ENCODE data around the gene MYO7B.

The MYO7B gene

DNA sequence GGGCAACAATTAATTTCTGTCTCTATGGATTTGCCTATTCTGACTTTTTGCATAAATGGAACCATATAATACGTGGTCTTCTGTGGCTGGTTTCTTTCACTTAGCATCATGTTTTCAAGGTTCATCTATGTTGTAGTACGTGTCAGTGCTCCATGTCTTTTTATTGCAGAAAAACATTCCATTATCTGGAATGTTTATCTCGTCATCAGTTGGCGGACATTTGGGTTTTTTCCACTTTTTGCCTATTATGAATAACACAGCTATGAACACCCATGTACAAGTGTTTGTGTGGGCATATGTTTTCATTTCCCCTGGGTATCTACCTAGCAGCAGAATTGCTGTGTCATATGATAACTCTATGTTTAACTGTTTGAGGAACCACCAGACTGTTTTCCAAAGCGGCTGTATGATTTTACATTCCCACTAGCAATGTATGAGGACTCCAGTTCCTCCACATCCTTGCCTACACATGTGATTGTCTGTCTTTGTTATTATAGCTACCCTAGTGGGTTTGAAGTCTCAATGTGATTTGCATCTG is 49.9 kb downstream of the MYO7B start:
- no peak overlapping the region for H3K4me3 ChIP-seq (ENCODE audit: low read depth, low read length)
- no peak for DNase-seq (ENCODE audit: low read depth)
- TF ChIP-seq, protein P1, sequence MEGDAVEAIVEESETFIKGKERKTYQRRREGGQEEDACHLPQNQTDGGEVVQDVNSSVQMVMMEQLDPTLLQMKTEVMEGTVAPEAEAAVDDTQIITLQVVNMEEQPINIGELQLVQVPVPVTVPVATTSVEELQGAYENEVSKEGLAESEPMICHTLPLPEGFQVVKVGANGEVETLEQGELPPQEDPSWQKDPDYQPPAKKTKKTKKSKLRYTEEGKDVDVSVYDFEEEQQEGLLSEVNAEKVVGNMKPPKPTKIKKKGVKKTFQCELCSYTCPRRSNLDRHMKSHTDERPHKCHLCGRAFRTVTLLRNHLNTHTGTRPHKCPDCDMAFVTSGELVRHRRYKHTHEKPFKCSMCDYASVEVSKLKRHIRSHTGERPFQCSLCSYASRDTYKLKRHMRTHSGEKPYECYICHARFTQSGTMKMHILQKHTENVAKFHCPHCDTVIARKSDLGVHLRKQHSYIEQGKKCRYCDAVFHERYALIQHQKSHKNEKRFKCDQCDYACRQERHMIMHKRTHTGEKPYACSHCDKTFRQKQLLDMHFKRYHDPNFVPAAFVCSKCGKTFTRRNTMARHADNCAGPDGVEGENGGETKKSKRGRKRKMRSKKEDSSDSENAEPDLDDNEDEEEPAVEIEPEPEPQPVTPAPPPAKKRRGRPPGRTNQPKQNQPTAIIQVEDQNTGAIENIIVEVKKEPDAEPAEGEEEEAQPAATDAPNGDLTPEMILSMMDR (IDR thresholded peaks at IDR 0.05; ENCODE audit: control insufficient read depth, extremely low read depth, insufficient read depth): no peak

DNA sequence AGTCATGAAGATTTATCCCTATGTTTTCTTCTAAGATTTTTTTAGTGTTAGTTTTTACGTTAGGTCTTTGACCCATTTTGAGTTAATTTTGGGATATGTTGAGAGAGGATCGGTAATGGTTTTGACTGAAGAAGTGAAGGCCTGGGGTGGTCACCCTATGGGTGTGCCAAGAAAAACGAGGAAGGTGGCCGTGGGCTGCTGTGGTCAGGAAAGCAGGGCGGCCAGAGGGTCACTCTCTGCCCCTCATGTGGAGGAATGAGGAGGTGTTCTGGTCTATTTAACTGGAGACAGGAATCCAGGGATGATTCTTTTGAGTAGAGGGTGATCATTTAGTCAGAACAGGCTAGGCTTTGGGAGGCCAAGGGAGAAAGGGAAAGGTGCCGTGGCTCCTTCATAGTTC is 50.7 kb downstream of the MYO7B start:
- no peak overlapping the region for H3K4me3 ChIP-seq (ENCODE audit: low read depth, low read length)
- TF ChIP-seq, protein P1 (IDR thresholded peaks at IDR 0.05; ENCODE audit: control insufficient read depth, extremely low read depth, insufficient read depth): no peak
- DNase-seq (ENCODE audit: low read depth): no peak

DNA sequence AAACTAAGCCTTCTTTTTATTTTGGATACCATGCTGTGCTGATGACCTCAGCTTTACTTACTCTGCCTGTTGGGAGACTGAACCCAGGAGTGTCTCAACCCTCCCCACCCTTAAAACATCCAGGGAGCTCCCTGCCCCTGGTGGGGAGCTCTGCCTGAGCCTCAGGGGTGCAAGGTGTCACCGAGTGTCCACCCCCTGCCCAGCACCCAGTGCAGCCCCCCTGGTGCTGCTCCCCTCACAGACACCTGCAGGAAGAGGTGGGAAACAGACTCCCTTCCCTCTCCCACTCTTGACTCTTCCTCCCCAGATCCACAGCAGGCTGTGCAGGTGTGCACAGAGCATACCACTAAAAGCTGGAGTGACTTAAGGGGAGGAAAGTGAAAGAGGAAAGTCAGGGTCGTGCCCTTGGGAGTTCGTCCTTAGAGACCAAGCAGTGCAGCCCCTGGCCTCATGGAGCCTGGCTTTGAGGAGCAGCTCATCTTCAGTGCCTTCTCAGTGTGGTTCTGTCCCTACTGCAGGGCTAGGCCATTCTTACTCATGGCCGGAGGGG is 51.3 kb downstream of the MYO7B start:
- no peak for DNase-seq (ENCODE audit: low read depth)
- TF ChIP-seq, protein P1 (IDR thresholded peaks at IDR 0.05; ENCODE audit: control insufficient read depth, extremely low read depth, insufficient read depth): no peak
- no peak overlapping the region for H3K4me3 ChIP-seq (ENCODE audit: low read depth, low read length)

DNA sequence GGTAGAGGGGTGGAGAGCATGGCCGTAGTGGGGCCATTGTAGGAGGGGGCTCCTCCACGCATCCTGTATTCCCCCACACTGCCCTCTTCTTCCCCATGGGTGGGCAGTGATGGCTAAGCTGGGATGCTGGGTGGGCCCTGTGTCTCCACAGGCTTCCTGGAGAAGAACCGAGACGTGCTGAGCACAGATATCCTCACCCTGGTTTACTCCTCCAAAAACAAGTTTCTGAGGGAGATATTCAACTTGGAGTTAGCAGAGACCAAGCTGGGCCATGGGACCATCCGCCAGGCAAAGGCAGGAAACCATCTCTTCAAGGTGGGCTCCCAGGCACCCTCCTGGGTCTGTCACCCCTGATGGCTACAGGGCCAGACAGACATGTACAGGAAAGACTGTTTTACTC is 52.8 kb downstream of the MYO7B start:
- DNase-seq (ENCODE audit: low read depth): no peak
- H3K4me3 ChIP-seq (ENCODE audit: low read depth, low read length): no peak overlapping the region
- TF ChIP-seq, protein P1 (IDR thresholded peaks at IDR 0.05; ENCODE audit: control insufficient read depth, extremely low read depth, insufficient read depth): no peak

DNA sequence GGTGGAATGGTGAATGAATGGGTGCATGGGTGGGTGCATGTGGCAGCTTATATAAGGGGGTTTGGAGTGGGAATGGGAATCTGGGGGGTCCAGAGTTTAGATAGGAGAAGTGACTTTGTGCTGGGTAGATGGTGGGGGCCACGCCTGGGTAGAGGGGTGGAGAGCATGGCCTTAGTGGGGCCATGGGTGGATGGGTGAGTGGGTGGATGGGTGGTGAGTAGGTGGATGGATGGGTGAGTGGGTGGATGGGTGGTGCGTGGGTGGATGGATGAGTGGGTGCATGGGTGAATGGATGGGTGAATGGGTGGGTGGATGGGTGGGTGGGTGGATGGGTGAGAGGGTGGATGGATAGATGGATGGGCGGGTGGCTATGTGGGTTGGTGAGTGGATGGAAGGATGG is 53.9 kb downstream of the MYO7B start:
- no peak for DNase-seq (ENCODE audit: low read depth)
- TF ChIP-seq, protein P1 (IDR thresholded peaks at IDR 0.05; ENCODE audit: control insufficient read depth, extremely low read depth, insufficient read depth): no peak
- no peak overlapping the region for H3K4me3 ChIP-seq (ENCODE audit: low read depth, low read length)

DNA sequence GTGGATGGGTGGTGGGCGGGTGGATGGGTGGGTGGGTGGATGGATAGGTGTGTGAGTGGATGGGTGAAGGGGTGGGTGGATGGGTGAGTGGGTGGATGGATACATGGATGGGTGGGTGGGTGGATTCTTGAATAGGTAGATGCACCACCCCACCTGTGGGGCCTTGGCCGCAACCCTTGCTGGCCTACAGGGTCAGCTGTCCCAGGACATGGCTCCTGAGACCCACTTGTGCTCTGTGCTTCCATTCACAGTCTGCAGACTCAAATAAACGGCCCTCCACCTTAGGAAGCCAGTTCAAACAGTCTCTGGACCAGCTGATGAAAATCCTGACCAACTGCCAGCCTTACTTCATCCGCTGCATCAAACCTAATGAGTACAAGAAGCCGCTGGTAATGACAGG is 54.4 kb downstream of the MYO7B start:
- TF ChIP-seq, protein P1 (IDR thresholded peaks at IDR 0.05; ENCODE audit: control insufficient read depth, extremely low read depth, insufficient read depth): no peak
- no peak for DNase-seq (ENCODE audit: low read depth)
- no peak overlapping the region for H3K4me3 ChIP-seq (ENCODE audit: low read depth, low read length)

Measured in LNCaP clone FGC (cell line).